H1 (cell line): Measurements from ENCODE around the gene DCP2. TPM values are rescaled to one million over a fixed set of nuclear protein-coding genes. Genes with fewer than 3 reads are reported as not detected.

Experiments used
- CTCF ChIA-PET: fragments of 300-600 bp; sonication (Branson Sonifier 250); formaldehyde crosslinking; loops from one replicate; lab custom pipeline; 2021; ENCODE audit not compliant: partially characterized antibody; lab: Charles Lee
- POLR2A ChIA-PET: fragments of 300-600 bp; sonication (Branson Sonifier 250); formaldehyde crosslinking; loops from one replicate; lab custom pipeline; 2021; ENCODE audit warnings: inconsistent platforms; ENCODE audit not compliant: partially characterized antibody; lab: Charles Lee
- DNase-seq, 2 experiments: peaks; one replicate each; pipeline versions ENCODE4 v3.0.0 to v3.0.0-alpha.2; 2010 to 2022; ENCODE audit warnings: low spot score in 2 of 2, low read depth in 1 of 2, mixed read lengths in 1 of 2
- FAIRE-seq: peaks from 2 replicates; lab custom pipeline; 2011; peaks lifted over from hg19 to GRCh38; lab: Jason Lieb, UNC
- H2AFZ ChIP-seq: 2 replicates; pipeline ENCODE4 v1.8.1; 2012; ENCODE audit warnings: low read length, inconsistent platforms
- H2AK5ac ChIP-seq: 2 replicates; pipeline ENCODE4 v1.6.1; 2013; ENCODE audit warnings: low read depth, low read length
- H2BK120ac ChIP-seq: replicated peaks from 2 replicates; pipeline ENCODE3; 2013; ENCODE audit warnings: low read depth, low read length, inconsistent platforms
- H2BK12ac ChIP-seq: 2 replicates; pipeline ENCODE4 v1.6.1; 2013; ENCODE audit warnings: low read depth, low read length
- H2BK15ac ChIP-seq: 2 replicates; pipeline ENCODE4 v1.6.1; 2013; ENCODE audit warnings: low read length
- H2BK20ac ChIP-seq: 2 replicates; pipeline ENCODE4 v1.6.1; 2013; ENCODE audit warnings: low read length
- H2BK5ac ChIP-seq: 2 replicates; pipeline ENCODE4 v1.6.1; 2013; ENCODE audit warnings: low read depth, low read length
- H3K14ac ChIP-seq: 2 replicates; pipeline ENCODE4 v1.6.1; 2013; ENCODE audit warnings: inconsistent platforms; ENCODE audit not compliant: insufficient read length
- H3K18ac ChIP-seq: 2 replicates; pipeline ENCODE4 v1.6.1; 2013; ENCODE audit warnings: low read length; ENCODE audit errors: extremely low read depth
- H3K23ac ChIP-seq: 2 replicates; pipeline ENCODE4 v1.6.1; 2013; ENCODE audit warnings: inconsistent platforms; ENCODE audit not compliant: insufficient read length
- H3K23me2 ChIP-seq: 2 replicates; pipeline ENCODE4 v1.6.1; 2013; ENCODE audit warnings: low read depth, low read length
- H3K27ac ChIP-seq: 2 replicates; pipeline ENCODE4 v1.6.1; 2011; ENCODE audit warnings: low read depth, low read length, inconsistent platforms
- H3K27me3 ChIP-seq, 4 experiments: replicated peaks in 1 of 4; 1 replicate in 1 of 4; 2 replicates in 3 of 4; pipeline versions ENCODE4 v1.6.1 to v1.8.1; 2011 to 2013; ENCODE audit warnings: low read length in 3 of 4, mild to moderate bottlenecking in 3 of 4, inconsistent platforms in 2 of 4, mixed read lengths in 2 of 4, moderate library complexity in 1 of 4; ENCODE audit not compliant: control insufficient read depth in 3 of 4, insufficient read depth in 3 of 4; ENCODE audit errors: extremely low read depth in 1 of 4
- H3K36me3 ChIP-seq, 4 experiments: 2 replicates each; pipeline versions ENCODE4 v1.6.1 to v1.8.1; 2011 to 2013; ENCODE audit warnings: mild to moderate bottlenecking in 4 of 4, low read length in 3 of 4, moderate library complexity in 2 of 4, control low read depth in 1 of 4, inconsistent platforms in 1 of 4; ENCODE audit not compliant: insufficient read depth in 4 of 4, control insufficient read depth in 2 of 4
- H3K4ac ChIP-seq: replicated peaks from 2 replicates; pipeline ENCODE3; 2013; ENCODE audit warnings: low read length, low read depth, mixed read lengths, inconsistent platforms; ENCODE audit not compliant: insufficient read length
- H3K4me1 ChIP-seq, 4 experiments: replicated peaks in 1 of 4; 1 replicate in 1 of 4; 2 replicates in 3 of 4; pipeline versions ENCODE4 v1.6.1 to v1.8.1; 2011 to 2013; ENCODE audit warnings: low read length in 3 of 4, inconsistent platforms in 2 of 4, mixed read lengths in 1 of 4; ENCODE audit not compliant: insufficient read depth in 4 of 4, control insufficient read depth in 3 of 4
- H3K4me2 ChIP-seq, 2 experiments: 2 replicates each; pipeline versions ENCODE4 v1.6.1 to v1.8.1; 2011 to 2013; ENCODE audit warnings: low read depth in 2 of 2, low read length in 2 of 2, control low read depth in 1 of 2, inconsistent platforms in 1 of 2, mild to moderate bottlenecking in 1 of 2; ENCODE audit not compliant: insufficient read depth in 1 of 2
- H3K4me3 ChIP-seq, 4 experiments: fragments of 200-600, 300-600 bp in 1 of 4; sonication (generic), shearing (Covaris generic), sonication (Bioruptor Twin) in 1 of 4; 2 replicates each; pipeline versions ENCODE4 v1.5.1 to v1.8.1; 2011 to 2016; ENCODE audit warnings: low read length in 4 of 4, low read depth in 3 of 4, control low read depth in 2 of 4, inconsistent platforms in 2 of 4, mild to moderate bottlenecking in 2 of 4, mixed read lengths in 1 of 4, moderate library complexity in 1 of 4; ENCODE audit not compliant: insufficient read depth in 2 of 4; ENCODE audit errors: extremely low read depth in 1 of 4
- H3K56ac ChIP-seq: replicated peaks from 2 replicates; pipeline ENCODE3; 2013; ENCODE audit warnings: low read depth, mild to moderate bottlenecking, mixed read lengths, low read length, inconsistent platforms; ENCODE audit not compliant: insufficient read length
- H3K79me1 ChIP-seq: 2 replicates; pipeline ENCODE4 v1.6.1; 2013; ENCODE audit warnings: low read depth, low read length, control low read depth
- H3K79me2 ChIP-seq, 2 experiments: 2 replicates each; pipeline versions ENCODE4 v1.6.1 to v1.8.1; 2012 to 2013; ENCODE audit warnings: low read length in 2 of 2, mild to moderate bottlenecking in 2 of 2, inconsistent platforms in 1 of 2; ENCODE audit not compliant: insufficient read depth in 2 of 2, control insufficient read depth in 1 of 2
- H3K9ac ChIP-seq, 4 experiments: replicated peaks in 1 of 4; 1 replicate in 1 of 4; 2 replicates in 3 of 4; pipeline versions ENCODE4 v1.6.1 to v1.8.1; 2011 to 2013; ENCODE audit warnings: low read depth in 3 of 4, low read length in 3 of 4, control low read depth in 2 of 4, mild to moderate bottlenecking in 2 of 4, moderate library complexity in 2 of 4, inconsistent platforms in 1 of 4; ENCODE audit errors: extremely low read depth in 1 of 4
- H3K9me3 ChIP-seq, 2 experiments: 2 replicates each; pipeline versions ENCODE4 v1.6.1 to v1.8.1; 2012 to 2013; ENCODE audit warnings: mild to moderate bottlenecking in 2 of 2, moderate library complexity in 2 of 2, control low read depth in 1 of 2, inconsistent platforms in 1 of 2, low read depth in 1 of 2, low read length in 1 of 2, mixed read lengths in 1 of 2; ENCODE audit not compliant: insufficient read depth in 2 of 2
- H4K20me1 ChIP-seq, 2 experiments: replicated peaks in 1 of 2; 2 replicates each; pipeline versions ENCODE3 to v1.8.1; 2011 to 2013; ENCODE audit warnings: inconsistent platforms in 2 of 2, low read length in 2 of 2, mild to moderate bottlenecking in 1 of 2; ENCODE audit not compliant: insufficient read depth in 2 of 2, control insufficient read depth in 1 of 2
- H4K5ac ChIP-seq: 2 replicates; pipeline ENCODE4 v1.6.1; 2013; ENCODE audit warnings: low read length, low read depth, mixed read lengths, inconsistent platforms; ENCODE audit not compliant: insufficient read length
- H4K8ac ChIP-seq: 2 replicates; pipeline ENCODE4 v1.8.0; 2013; ENCODE audit warnings: mild to moderate bottlenecking, moderate library complexity, low read length, inconsistent platforms; ENCODE audit not compliant: insufficient read depth; ENCODE audit errors: extremely low read depth
- H4K91ac ChIP-seq: replicated peaks from 2 replicates; pipeline ENCODE3; 2013; ENCODE audit warnings: low read length, mixed read lengths, inconsistent platforms; ENCODE audit not compliant: insufficient read length
- CEBPB ChIP-seq: IDR thresholded peaks from 2 replicates; pipeline ENCODE4 v1.6.1; 2012; ENCODE audit warnings: low read depth, low read length
- CHD2 ChIP-seq: IDR thresholded peaks from 2 replicates; pipeline ENCODE4 v1.6.1; 2012; ENCODE audit warnings: low read length, improper control_type of control experiment
- PHF8 ChIP-seq: fragments of 200-600 bp; sonication (generic); conservative IDR thresholded peaks from 2 replicates; pipeline ENCODE4 v1.7.1; 2012; ENCODE audit warnings: low read depth, mild to moderate bottlenecking, inconsistent platforms, low read length, moderate library complexity
- SIRT6 ChIP-seq: IDR thresholded peaks from one replicate; pipeline ENCODE4 v1.7.1; 2012; ENCODE audit warnings: low read length, inconsistent platforms
- YY1 ChIP-seq: IDR thresholded peaks from 2 replicates; pipeline ENCODE4 v1.6.1; 2011; ENCODE audit warnings: low read depth, mild to moderate bottlenecking, low read length
- WGBS, 2 experiments: shearing (Covaris generic) in 1 of 2; methylation state at CpG; one replicate each; pipeline versions ENCODE4 v1.1.6 to v1.1.7; 2013 to 2015; ENCODE audit warnings: low lambda C conversion rate in 2 of 2, mixed read lengths in 2 of 2, inconsistent platforms in 1 of 2, low coverage in 1 of 2, missing lambda C conversion rate in 1 of 2; ENCODE audit not compliant: insufficient replicate concordance in 2 of 2, insufficient coverage in 1 of 2, insufficient read length in 1 of 2; ENCODE audit errors: extremely low coverage in 1 of 2, missing lambda C conversion rate in 1 of 2; 5-methylcytosine and 5-hydroxymethylcytosine counted together
- polyA plus RNA-seq, 7 experiments: library from polyadenylated mRNA; depleted of rRNA in 3 of 7; stranded (reverse) in 5 of 7; unstranded in 2 of 7; fragments of >200 nt in 5 of 7; fragments of 200-250 nt in 2 of 7; gene quantifications; 1 replicate in 5 of 7; 2 replicates in 1 of 7; 4 replicates in 1 of 7; pipeline versions ENCODE4 v1.2.1 to v1.2.3, GENCODE V29; 2011 to 2013; ENCODE audit warnings: missing spikeins in 2 of 7, mixed read lengths in 2 of 7
- total RNA-seq: library from RNA; stranded (reverse); fragmentation: NEBNext Ultra II Directional; extraction: Animal tissue kit (Norgen Biotek cat#: 25700); gene quantifications from 2 replicates; pipeline ENCODE4 v1.2.1, GENCODE V29; 2021

The DCP2 gene
- total and polyA plus RNA-seq, 2 of the 8 experiments (the other 6 are each of a cell fraction or from before 2014, with no cell fraction given) = 14.4 to 162 TPM

- Histone ChIP-seq H3K27me3 (no peaks in the 10 kb centered on the region), H3K4me2 (no peak overlapping the region), H3K9ac (no peak overlapping the region), H2BK20ac (no peak overlapping the region), H2BK12ac (no peak overlapping the region), H4K5ac (no peak overlapping the region), H2BK120ac (no peak overlapping the region), H3K14ac (no peak overlapping the region), H3K36me3 (no peaks in the 10 kb centered on the region), H3K4me3 (no peak overlapping the region), H3K79me1 (no peaks in the 10 kb centered on the region), H3K9me3 (peaks cover 3 to 9% of the 10 kb centered on the region in 2 experiments; a peak in 3 of 4 replicates), H4K91ac (no peak overlapping the region), H3K27ac (no peak overlapping the region), H4K20me1 (no peaks in the 10 kb centered on the region), H3K79me2 (no peaks in the 10 kb centered on the region), H3K23me2 (peaks cover 2% of the 10 kb centered on the region; the same call in 1 of the 2 replicates), H3K23ac (no peak overlapping the region), H2AK5ac (no peak overlapping the region), H2BK5ac (no peak overlapping the region), H3K4me1 (peaks cover 0 to 6% (median 0%) of the 10 kb centered on the region in 4 experiments; a peak in 2 of 7 replicates), H3K18ac (no peak overlapping the region), H4K8ac (no peak overlapping the region), H3K4ac (no peak overlapping the region), H2BK15ac (no peak overlapping the region), H2AFZ (no peak overlapping the region), H3K56ac (no peak overlapping the region)
- FAIRE-seq (no peak), DNase-seq (no peak)
- TF ChIP-seq CHD2 (no peak), PHF8 (no peak), YY1 (no peak), CEBPB (no peak), SIRT6 (no peak)
- WGBS, 2 experiments = 92% methylated on average over 2 of the region's 2 CpGs; no CpG with 5 or more reads in 1 of the 2 experiments
- CTCF ChIA-PET = interaction anchor here (0.6 kb wide), 1 partner anchor 39 kb away, joined by 4 read pairs; no protein-coding TSS in a partner anchor
- POLR2A ChIA-PET = interaction anchor here (1.2 kb wide), 1 partner anchor 19 kb away, joined by 4 read pairs; the partner anchor contains the start of gene DCP2
Measured at GRCh38 chr5:112957036-112957808, 19.4 kb upstream of the DCP2 start.
